Endothelial cell (in vitro differentiated cells): Measurements from ENCODE around the gene GPC3. TPM values are rescaled to one million over a fixed set of nuclear protein-coding genes. Genes with fewer than 3 reads are reported as not detected.

ENCODE experiments used
- DNase-seq: peaks from one replicate; pipeline ENCODE4 v3.0.0; 2021; ENCODE audit warnings: low spot score
- H3K27ac Mint-ChIP-seq: one replicate; pipeline ENCODE4 v1.8.0; 2021; ENCODE audit warnings: mixed read lengths, inconsistent platforms; ENCODE audit not compliant: unreplicated experiment
- H3K27me3 Mint-ChIP-seq: one replicate; pipeline ENCODE4 v1.8.0; 2021; ENCODE audit warnings: mild to moderate bottlenecking, moderate library complexity, mixed read lengths, inconsistent platforms; ENCODE audit not compliant: unreplicated experiment
- H3K36me3 Mint-ChIP-seq: one replicate; pipeline ENCODE4 v1.8.0; 2021; ENCODE audit warnings: mild to moderate bottlenecking, low read depth, mixed read lengths, inconsistent platforms; ENCODE audit not compliant: unreplicated experiment
- H3K4me1 Mint-ChIP-seq: one replicate; pipeline ENCODE4 v1.8.0; 2021; ENCODE audit warnings: mild to moderate bottlenecking, mixed read lengths, inconsistent platforms; ENCODE audit not compliant: unreplicated experiment
- H3K4me3 Mint-ChIP-seq: one replicate; pipeline ENCODE4 v1.8.0; 2021; ENCODE audit warnings: mild to moderate bottlenecking, mixed read lengths, inconsistent platforms; ENCODE audit not compliant: unreplicated experiment
- H3K9me3 Mint-ChIP-seq: one replicate; pipeline ENCODE4 v1.8.0; 2021; ENCODE audit warnings: mixed read lengths, inconsistent platforms; ENCODE audit not compliant: unreplicated experiment
- CTCF ChIP-seq: fragments of 200-600 bp; sonication (generic); IDR thresholded peaks from one replicate; pipeline ENCODE4 v1.5.0; 2021; ENCODE audit warnings: antibody characterized with exemption; ENCODE audit not compliant: unreplicated experiment
- total RNA-seq: library from RNA; stranded (reverse); fragmentation: NEBNext Ultra II Directional; extraction: Animal tissue kit (Norgen Biotek cat#: 25700); gene quantifications from one replicate; pipeline ENCODE4 v1.2.1, GENCODE V29; 2021; ENCODE audit not compliant: unreplicated experiment

The GPC3 gene
- total RNA-seq, 1 donor from 2014 or later: 4.7 TPM

DNA sequence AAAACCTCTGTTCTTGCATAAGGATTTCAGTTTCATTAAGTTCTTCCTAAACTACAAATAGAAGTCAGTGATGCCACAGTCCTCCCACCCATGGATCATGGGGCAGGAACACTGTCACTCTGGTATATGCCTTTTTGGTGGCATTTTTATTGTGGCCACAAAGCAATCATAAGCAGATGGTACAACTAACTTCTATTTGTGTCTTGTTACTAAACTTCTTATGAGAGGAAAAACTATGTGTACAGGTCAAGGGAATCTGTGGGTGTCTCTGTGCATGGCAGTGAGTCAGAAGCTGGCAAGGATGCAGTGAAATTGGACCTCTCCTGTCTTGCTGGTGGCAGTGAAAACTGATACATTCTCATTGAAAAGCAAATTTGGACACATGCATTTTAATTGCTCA lies 325.1 kb downstream of the GPC3 start:
- no peak for DNase-seq
- Mint-ChIP-seq H3K27ac (no peak overlapping the region), H3K4me1 (no peaks in the 10 kb centered on the region), H3K9me3 (no peaks in the 10 kb centered on the region), H3K36me3 (no peaks in the 10 kb centered on the region), H3K27me3 (no peaks in the 10 kb centered on the region), H3K4me3 (no peak overlapping the region)
- TF ChIP-seq CTCF: no peak

GRCh38 chrX:133658293-133658911 lies 327.0 kb downstream of the GPC3 start:
- no peak for DNase-seq
- Mint-ChIP-seq H3K36me3 (no peaks in the 10 kb centered on the region), H3K27ac (no peak overlapping the region), H3K4me3 (no peak overlapping the region), H3K4me1 (no peaks in the 10 kb centered on the region), H3K27me3 (no peaks in the 10 kb centered on the region), H3K9me3 (no peaks in the 10 kb centered on the region)
- no peak for TF ChIP-seq CTCF

DNA sequence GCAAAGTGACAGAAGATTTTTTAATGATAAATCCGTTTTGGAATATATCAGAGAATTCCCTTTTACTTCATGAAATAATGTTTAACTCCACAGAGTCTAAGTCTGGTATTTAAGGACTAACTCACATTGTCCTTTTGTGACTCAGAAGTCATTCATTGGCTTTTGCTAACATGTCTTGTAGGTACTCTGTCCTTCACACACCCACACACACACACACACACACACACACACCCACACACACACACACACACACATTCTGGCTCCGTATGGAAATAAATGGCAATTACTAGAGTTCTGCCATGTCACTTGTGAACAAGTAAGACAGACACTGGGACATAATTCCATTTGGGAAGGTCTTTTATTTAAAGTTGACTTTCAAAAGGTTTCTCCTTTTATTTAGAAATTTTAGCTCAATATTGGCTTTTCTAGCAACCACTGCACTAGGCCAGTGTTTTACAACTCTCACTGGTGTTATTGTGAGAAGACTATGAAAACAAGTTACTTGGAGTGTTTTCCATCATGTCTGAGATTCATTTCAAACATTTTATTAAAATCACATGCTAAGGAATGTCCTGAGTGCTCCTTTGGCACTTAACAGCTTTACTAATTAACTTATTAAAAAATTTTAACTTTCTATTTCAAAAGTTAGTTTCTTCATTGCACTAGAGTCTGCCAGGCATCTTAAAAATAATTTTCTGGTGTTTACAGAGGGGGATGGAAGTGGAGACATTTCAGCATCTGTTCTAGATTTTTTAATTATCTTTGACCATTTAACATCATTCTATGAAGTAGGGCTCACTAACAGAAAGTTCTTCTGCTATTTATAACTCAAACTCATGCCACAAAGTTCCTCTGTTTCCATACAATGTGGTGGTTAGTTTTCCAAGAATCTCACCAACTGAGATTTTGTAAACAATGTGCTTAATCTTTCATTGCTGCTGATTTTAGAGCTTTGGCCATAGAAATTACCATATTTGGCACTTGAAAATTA lies 329.8 kb downstream of the GPC3 start:
- no peak overlapping the region for H3K27ac Mint-ChIP-seq
- H3K4me1 Mint-ChIP-seq: no peaks in the 10 kb centered on the region
- H3K4me3 Mint-ChIP-seq: no peak overlapping the region
- H3K27me3 Mint-ChIP-seq: no peaks in the 10 kb centered on the region
- no peaks in the 10 kb centered on the region for H3K9me3 Mint-ChIP-seq
- no peak for DNase-seq
- no peak for TF ChIP-seq CTCF
- no peaks in the 10 kb centered on the region for H3K36me3 Mint-ChIP-seq

- Mint-ChIP-seq H3K27me3 (no peaks in the 10 kb centered on the region), H3K4me3 (no peak overlapping the region), H3K36me3 (no peaks in the 10 kb centered on the region), H3K9me3 (no peaks in the 10 kb centered on the region), H3K4me1 (no peaks in the 10 kb centered on the region), H3K27ac (no peak overlapping the region)
- DNase-seq: no peak
- no peak for TF ChIP-seq CTCF
Measured at GRCh38 chrX:133654811-133655210, 330.6 kb downstream of the GPC3 start.

- TF ChIP-seq CTCF: no peak
- Mint-ChIP-seq H3K27me3 (no peaks in the 10 kb centered on the region), H3K9me3 (no peaks in the 10 kb centered on the region)
Measured at GRCh38 chrX:133653358-133653757, 332.0 kb downstream of the GPC3 start.

More at GRCh38 chrX:133653358-133653757, 332.0 kb downstream of the GPC3 start:
- Mint-ChIP-seq H3K4me1 (no peaks in the 10 kb centered on the region), H3K27ac (no peak overlapping the region), H3K4me3 (no peak overlapping the region), H3K36me3 (no peaks in the 10 kb centered on the region)
- no peak for DNase-seq
